Gastrocnemius medialis (tissue), 4 donors: ENCODE measurements around the gene NDUFS6. TPM values are rescaled to one million over a fixed set of nuclear protein-coding genes. Genes with fewer than 3 reads are reported as not detected.

ENCODE experiments used
- ATAC-seq, 2 donors: fragments of 150-250 bp; one replicate each; pipeline ENCODE4 v1.9.1; 2016
- DNase-seq, 2 donors: peaks; one replicate each; pipeline ENCODE4 v3.0.0-alpha.2; 2019
- H3K27ac ChIP-seq, 4 donors: fragments of 200-600 bp; sonication (generic); 1 replicate in 1 of 4; 2 replicates in 3 of 4; pipeline ENCODE4 v1.5.1; 2016 to 2018; ENCODE audit warnings: mild to moderate bottlenecking in 2 of 4, moderate library complexity in 1 of 4
- H3K27me3 ChIP-seq, 3 donors: fragments of 200-600 bp; sonication (generic) in 2 of 3; 1 replicate in 1 of 3; 2 replicates in 2 of 3; pipeline versions ENCODE4 v1.5.1 to v1.6.0; 2016 to 2019; ENCODE audit warnings: mild to moderate bottlenecking in 1 of 3, moderate library complexity in 1 of 3
- H3K36me3 ChIP-seq, 2 donors: fragments of 200-600 bp; sonication (generic) in 1 of 2; one replicate each; pipeline ENCODE4 v1.5.1; 2017 to 2018
- H3K4me1 ChIP-seq, 2 donors: fragments of 200-600 bp; sonication (generic) in 1 of 2; one replicate each; pipeline ENCODE4 v1.5.1; 2016 to 2017; ENCODE audit warnings: mild to moderate bottlenecking in 2 of 2
- H3K4me3 ChIP-seq, 4 donors: fragments of 200-600 bp; sonication (generic) in 3 of 4; 1 replicate in 1 of 4; 2 replicates in 3 of 4; pipeline ENCODE4 v1.5.1; 2016 to 2019; ENCODE audit warnings: mild to moderate bottlenecking in 2 of 4
- H3K9me3 ChIP-seq, 3 donors: fragments of 200-600 bp; sonication (generic) in 2 of 3; 1 replicate in 1 of 3; 2 replicates in 2 of 3; pipeline ENCODE4 v1.5.1; 2016 to 2019
- POLR2A ChIP-seq, 2 donors: fragments of 450-650 bp; IDR thresholded peaks; one replicate each; pipeline ENCODE4 v1.6.1; 2017; ENCODE audit warnings: antibody characterized with exemption in 2 of 2, mild to moderate bottlenecking in 2 of 2, moderate library complexity in 2 of 2
- in situ Hi-C, 4 donors: fragments of 200-750 bp; cut with MboI; loops; one replicate each; pipeline versions ENCODE4 v1.15.0 to v1.8.0; 2017; ENCODE audit warnings: low sequenced_read_pairs in 4 of 4
- intact Hi-C: fragments of 100-400 bp; cut with DNase I; formaldehyde crosslinking; loops from one replicate; pipeline ENCODE4 v1.15.1; 2023; ENCODE audit warnings: low total_unique reads
- total RNA-seq, 4 donors: library from RNA; depleted of rRNA; stranded (reverse); fragments of >200 nt; gene quantifications; one replicate each; pipeline versions ENCODE4 v1.1.0 to v1.2.3, GENCODE V29; 2016
- TF ChIP-seq, protein P1 (sequence below), 5 experiments: fragments of 450-650 bp in 3 of 5; fragments of 200-600 bp in 2 of 5; sonication (generic) in 2 of 5; IDR thresholded peaks in 4 of 5; conservative IDR thresholded peaks in 1 of 5; 1 replicate in 4 of 5; 2 replicates in 1 of 5; pipeline ENCODE4 v1.5.1; 2016 to 2019; ENCODE audit warnings: antibody characterized with exemption in 5 of 5, mild to moderate bottlenecking in 3 of 5, moderate library complexity in 3 of 5

Gene NDUFS6
- total RNA-seq, 4 donors from 2014 or later = 70.8 to 135 (median 106) TPM

DNA sequence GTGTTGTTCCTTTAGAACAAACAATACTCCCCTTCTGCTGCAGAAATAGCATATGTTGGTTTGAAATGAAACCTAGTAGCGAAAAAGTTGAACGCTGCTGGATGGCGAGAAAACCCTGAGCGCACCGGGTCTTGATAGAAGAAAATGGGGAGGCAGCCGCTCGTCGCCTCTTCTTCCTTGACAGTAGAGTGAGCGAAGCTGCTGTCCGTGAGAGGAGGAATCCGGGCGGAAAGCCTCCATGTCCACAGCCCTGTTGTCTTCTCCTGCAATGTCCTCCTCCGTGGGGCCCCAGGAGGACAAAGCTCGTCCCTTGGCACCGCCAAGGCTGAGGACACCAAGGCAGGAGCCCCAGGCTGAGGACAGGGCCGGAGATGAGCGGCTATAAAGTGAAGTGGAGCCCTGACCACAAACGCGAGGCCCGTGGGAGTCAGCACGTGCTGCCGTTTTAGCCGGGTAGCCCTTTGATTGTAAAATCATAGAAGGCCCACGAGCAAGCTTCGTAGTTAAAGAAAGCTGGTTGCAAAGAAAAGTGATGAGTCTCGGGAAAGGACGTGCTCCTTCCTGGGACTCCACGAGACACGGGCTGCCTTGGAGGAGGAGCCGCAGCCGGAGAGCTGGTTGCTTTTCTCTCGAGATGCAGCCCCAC lies 37.1 kb upstream of the NDUFS6 start:
- H3K27me3 ChIP-seq = peaks cover 4 to 15% (median 11%) of the 10 kb centered on the region in 3 donors
- H3K4me3 ChIP-seq = no peak overlapping the region
- TF ChIP-seq, protein P1, sequence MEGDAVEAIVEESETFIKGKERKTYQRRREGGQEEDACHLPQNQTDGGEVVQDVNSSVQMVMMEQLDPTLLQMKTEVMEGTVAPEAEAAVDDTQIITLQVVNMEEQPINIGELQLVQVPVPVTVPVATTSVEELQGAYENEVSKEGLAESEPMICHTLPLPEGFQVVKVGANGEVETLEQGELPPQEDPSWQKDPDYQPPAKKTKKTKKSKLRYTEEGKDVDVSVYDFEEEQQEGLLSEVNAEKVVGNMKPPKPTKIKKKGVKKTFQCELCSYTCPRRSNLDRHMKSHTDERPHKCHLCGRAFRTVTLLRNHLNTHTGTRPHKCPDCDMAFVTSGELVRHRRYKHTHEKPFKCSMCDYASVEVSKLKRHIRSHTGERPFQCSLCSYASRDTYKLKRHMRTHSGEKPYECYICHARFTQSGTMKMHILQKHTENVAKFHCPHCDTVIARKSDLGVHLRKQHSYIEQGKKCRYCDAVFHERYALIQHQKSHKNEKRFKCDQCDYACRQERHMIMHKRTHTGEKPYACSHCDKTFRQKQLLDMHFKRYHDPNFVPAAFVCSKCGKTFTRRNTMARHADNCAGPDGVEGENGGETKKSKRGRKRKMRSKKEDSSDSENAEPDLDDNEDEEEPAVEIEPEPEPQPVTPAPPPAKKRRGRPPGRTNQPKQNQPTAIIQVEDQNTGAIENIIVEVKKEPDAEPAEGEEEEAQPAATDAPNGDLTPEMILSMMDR (IDR thresholded peaks at IDR 0.05 in 4 of 5, conservative IDR thresholded peaks at IDR 0.05 in 1 of 5) = no peak
- no peak for TF ChIP-seq POLR2A (IDR thresholded peaks at IDR 0.05)
- no peak for DNase-seq
- no peak for ATAC-seq
- H3K27ac ChIP-seq = no peak overlapping the region
- H3K4me1 ChIP-seq = no peaks in the 10 kb centered on the region
- H3K9me3 ChIP-seq = no peaks in the 10 kb centered on the region
- in situ Hi-C loops (loop anchor here in 3 of 4 donors (25.0 kb wide), 1 partner anchor 273 kb away; no protein-coding TSS in a partner anchor), intact Hi-C loops (loop anchor here (1.0 kb wide), 1 partner anchor 274 kb away; no protein-coding TSS in a partner anchor)
- H3K36me3 ChIP-seq = no peaks in the 10 kb centered on the region

DNA sequence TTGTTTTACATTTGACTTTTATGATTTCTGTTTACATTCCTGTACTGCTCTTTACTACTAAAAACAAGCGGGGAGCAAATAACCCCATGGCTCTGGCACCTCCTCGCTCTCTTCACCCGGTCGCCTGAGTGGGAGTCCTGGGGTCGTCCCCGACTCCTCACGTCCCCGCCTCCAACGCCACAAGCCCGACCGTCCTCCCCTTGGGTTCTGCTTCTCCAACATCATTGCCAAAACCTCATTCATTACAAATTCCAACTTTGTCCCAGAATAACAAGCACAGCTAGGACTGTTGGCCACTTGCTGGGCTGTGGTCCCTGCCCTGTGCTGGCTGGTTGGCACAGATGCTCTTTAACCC lies 36.6 kb upstream of the NDUFS6 start:
- no peak overlapping the region for H3K4me3 ChIP-seq
- H3K36me3 ChIP-seq = no peaks in the 10 kb centered on the region
- no peak overlapping the region for H3K27ac ChIP-seq
- ATAC-seq = no peak
- peaks cover 4 to 15% (median 11%) of the 10 kb centered on the region in 3 donors for H3K27me3 ChIP-seq
- no peaks in the 10 kb centered on the region for H3K9me3 ChIP-seq
- in situ Hi-C loops = loop anchor here in 3 of 4 donors (25.0 kb wide), 1 partner anchor 273 kb away; no protein-coding TSS in a partner anchor
- intact Hi-C loops = no loop called here
- TF ChIP-seq, protein P1 (IDR thresholded peaks at IDR 0.05 in 4 of 5, conservative IDR thresholded peaks at IDR 0.05 in 1 of 5) = no peak
- TF ChIP-seq POLR2A (IDR thresholded peaks at IDR 0.05) = no peak
- no peaks in the 10 kb centered on the region for H3K4me1 ChIP-seq
- no peak for DNase-seq

DNA sequence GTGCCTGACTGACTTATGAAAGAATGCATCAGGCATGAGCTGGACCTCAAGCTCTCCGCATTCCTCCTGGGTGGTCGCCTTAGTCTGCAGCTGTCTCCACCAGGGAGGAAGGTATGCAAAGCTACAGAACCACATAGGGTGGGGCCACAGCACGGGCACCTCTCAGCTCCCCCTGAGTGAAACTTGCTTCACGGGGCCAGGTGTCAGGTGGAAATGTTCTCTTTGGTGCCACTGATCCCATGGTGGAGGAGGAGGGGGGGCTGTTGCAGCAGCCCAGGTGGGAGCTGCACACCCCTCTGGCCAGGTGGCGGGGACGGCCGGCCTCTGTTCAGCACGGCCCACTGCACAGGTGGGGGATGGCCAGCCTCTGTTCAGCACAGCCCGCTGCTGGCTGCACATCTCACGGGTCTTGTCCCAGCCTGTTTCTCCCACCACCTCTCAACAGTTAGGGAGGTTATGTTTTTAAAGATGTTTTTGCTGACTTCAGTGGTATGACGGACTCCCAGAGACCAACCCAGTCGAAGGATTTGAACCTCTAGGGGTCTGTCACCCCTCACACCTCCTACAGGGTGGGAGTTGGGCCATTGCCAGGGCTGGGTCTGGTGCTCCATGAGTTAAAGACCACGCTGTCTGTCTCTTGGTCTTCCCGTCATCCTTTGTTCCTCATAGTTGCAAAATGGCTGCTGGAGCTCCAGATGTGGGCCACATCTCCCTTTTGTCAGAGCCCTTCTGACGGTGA lies 35.9 kb upstream of the NDUFS6 start:
- Histone ChIP-seq H3K4me3 (no peak overlapping the region), H3K27ac (no peak overlapping the region), H3K27me3 (peaks cover 4 to 15% (median 11%) of the 10 kb centered on the region in 3 donors), H3K9me3 (no peaks in the 10 kb centered on the region), H3K4me1 (no peaks in the 10 kb centered on the region), H3K36me3 (no peaks in the 10 kb centered on the region)
- in situ Hi-C loops (loop anchor here in 3 of 4 donors (25.0 kb wide), 1 partner anchor 272 kb away; no protein-coding TSS in a partner anchor), intact Hi-C loops (no loop called here)
- TF ChIP-seq, protein P1 (IDR thresholded peaks at IDR 0.05 in 4 of 5, conservative IDR thresholded peaks at IDR 0.05 in 1 of 5) = no peak
- TF ChIP-seq POLR2A (IDR thresholded peaks at IDR 0.05) = no peak
- no peak for DNase-seq
- no peak for ATAC-seq

DNA sequence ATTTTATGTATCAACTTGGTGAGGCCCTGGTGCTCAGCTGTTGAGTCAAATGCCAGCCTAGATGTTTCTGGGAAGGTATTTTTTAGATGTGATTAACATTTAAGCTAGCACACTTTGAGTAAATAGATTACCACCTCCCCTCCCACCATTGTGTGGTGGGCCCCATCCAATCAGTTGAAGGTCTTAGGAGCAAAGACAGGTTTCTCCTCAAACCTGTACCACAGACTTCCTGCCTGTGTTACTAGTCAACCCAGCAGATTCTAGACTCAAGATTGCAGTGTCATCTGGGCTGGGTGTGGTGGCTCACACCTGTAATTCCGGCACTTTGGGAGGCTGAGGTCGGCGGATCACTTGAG lies 35.3 kb upstream of the NDUFS6 start:
- H3K4me3 ChIP-seq = no peak overlapping the region
- intact Hi-C loops = no loop called here

More for the DNA sequence above, 35.3 kb upstream of the NDUFS6 start:
- Histone ChIP-seq H3K36me3 (no peaks in the 10 kb centered on the region), H3K4me1 (no peaks in the 10 kb centered on the region), H3K27me3 (peaks cover 4 to 15% (median 11%) of the 10 kb centered on the region in 3 donors), H3K9me3 (no peaks in the 10 kb centered on the region), H3K27ac (no peak overlapping the region)
- TF ChIP-seq, protein P1 (IDR thresholded peaks at IDR 0.05 in 4 of 5, conservative IDR thresholded peaks at IDR 0.05 in 1 of 5) = no peak
- TF ChIP-seq POLR2A (IDR thresholded peaks at IDR 0.05) = no peak
- in situ Hi-C loops = loop anchor here in 3 of 4 donors (25.0 kb wide), 1 partner anchor 271 kb away; no protein-coding TSS in a partner anchor
- DNase-seq (no peak), ATAC-seq (no peak)
